ENCODE measurements around the gene LSM14B.

DNA sequence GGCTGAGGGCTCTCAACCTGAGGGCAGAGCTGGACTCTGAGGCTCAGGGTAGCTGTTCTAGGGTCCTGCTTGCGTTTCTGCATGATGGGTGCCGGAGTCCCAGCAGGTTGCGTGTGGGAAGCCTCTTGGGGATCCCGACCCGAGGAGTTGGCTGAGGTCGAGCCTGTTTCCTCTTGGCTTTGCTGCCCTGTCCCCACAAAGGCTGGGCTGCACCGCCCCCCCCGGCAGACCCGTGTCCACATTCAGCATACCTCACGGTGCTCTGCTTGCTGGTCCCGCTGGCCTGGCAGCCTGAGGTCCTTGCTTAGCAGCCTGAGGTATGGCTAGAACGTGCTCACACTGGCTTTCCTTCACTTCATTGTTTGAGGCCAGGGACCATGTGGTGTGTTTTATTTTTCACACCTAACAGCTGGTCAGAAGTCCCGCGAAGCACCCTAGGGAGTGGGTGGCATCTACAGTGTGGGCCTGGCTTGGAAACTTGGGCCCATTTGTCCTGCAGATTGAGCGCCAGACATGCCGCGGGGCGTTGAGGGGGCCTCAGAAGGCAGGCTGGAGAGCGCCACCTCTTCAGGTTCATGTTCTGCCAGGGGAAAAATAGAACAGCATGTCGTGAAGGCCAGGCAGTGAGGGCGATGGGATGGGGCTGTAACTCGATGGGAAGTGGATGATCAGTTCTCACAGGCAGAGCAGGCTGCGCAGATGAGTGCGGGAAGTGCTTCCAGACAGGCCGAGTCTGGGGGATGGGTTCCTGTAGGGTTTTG, 9.5 kb downstream of the LSM14B start:
- TF ChIP-seq EZH2 (IDR thresholded peaks at IDR 0.05; ENCODE audit: borderline replicate concordance, low read length) = no peak
- TF ChIP-seq, protein P1, sequence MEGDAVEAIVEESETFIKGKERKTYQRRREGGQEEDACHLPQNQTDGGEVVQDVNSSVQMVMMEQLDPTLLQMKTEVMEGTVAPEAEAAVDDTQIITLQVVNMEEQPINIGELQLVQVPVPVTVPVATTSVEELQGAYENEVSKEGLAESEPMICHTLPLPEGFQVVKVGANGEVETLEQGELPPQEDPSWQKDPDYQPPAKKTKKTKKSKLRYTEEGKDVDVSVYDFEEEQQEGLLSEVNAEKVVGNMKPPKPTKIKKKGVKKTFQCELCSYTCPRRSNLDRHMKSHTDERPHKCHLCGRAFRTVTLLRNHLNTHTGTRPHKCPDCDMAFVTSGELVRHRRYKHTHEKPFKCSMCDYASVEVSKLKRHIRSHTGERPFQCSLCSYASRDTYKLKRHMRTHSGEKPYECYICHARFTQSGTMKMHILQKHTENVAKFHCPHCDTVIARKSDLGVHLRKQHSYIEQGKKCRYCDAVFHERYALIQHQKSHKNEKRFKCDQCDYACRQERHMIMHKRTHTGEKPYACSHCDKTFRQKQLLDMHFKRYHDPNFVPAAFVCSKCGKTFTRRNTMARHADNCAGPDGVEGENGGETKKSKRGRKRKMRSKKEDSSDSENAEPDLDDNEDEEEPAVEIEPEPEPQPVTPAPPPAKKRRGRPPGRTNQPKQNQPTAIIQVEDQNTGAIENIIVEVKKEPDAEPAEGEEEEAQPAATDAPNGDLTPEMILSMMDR (conservative IDR thresholded peaks at IDR 0.05 in 1 of 2, IDR thresholded peaks at IDR 0.05 in 1 of 2; ENCODE audit: extremely low read depth in 1 of 2, insufficient read depth in 1 of 2, low read depth in 1 of 2, low read length in 2 of 2) = no peak

All from mammary epithelial cell (primary cell).